Activated CD4-positive, alpha-beta memory T cell treated with anti-CD3 and anti-CD28 coated beads, Interleukin-2, amount 10 ng/mL, durations not matched to agents 7 days and 5 days (primary cell): ENCODE measurements around the gene IL1RN. TPM values are rescaled to one million over a fixed set of nuclear protein-coding genes. Genes with fewer than 3 reads are reported as not detected.

ENCODE experiments used
- CTCF ChIA-PET: fragments of 350-600 bp; sonication (Branson Sonifier 250); formaldehyde crosslinking; loops from one replicate; lab custom pipeline; 2021; ENCODE audit warnings: antibody characterized with exemption, inconsistent platforms; lab: Charles Lee
- POLR2A ChIA-PET: fragments of 350-600 bp; sonication (Branson Sonifier 250); formaldehyde crosslinking; loops from one replicate; lab custom pipeline; 2021; ENCODE audit warnings: antibody characterized with exemption; lab: Charles Lee
- DNase-seq: peaks from one replicate; pipeline ENCODE4 v3.0.0-alpha.2; 2020
- H3K27ac Mint-ChIP-seq: one replicate; pipeline ENCODE4 v1.8.0; 2021; ENCODE audit warnings: mild to moderate bottlenecking, mixed read lengths
- H3K27me3 Mint-ChIP-seq: one replicate; pipeline ENCODE4 v1.8.0; 2021; ENCODE audit warnings: mixed read lengths
- H3K36me3 Mint-ChIP-seq: one replicate; pipeline ENCODE4 v1.8.0; 2021; ENCODE audit warnings: low read depth, mixed read lengths
- H3K4me1 Mint-ChIP-seq: one replicate; pipeline ENCODE4 v1.8.0; 2021; ENCODE audit warnings: mixed read lengths
- H3K4me3 Mint-ChIP-seq: one replicate; pipeline ENCODE4 v1.8.0; 2021; ENCODE audit warnings: mild to moderate bottlenecking, mixed read lengths
- H3K9me3 Mint-ChIP-seq: one replicate; pipeline ENCODE4 v1.8.0; 2021; ENCODE audit warnings: mixed read lengths
- total RNA-seq, 2 experiments: library from RNA; stranded (reverse); gene quantifications; one replicate each; pipeline ENCODE4 v1.2.3, GENCODE V29; 2021

The IL1RN gene
- total RNA-seq, 2 experiments from 2014 or later, result 2.6 to 3.3 TPM

DNA sequence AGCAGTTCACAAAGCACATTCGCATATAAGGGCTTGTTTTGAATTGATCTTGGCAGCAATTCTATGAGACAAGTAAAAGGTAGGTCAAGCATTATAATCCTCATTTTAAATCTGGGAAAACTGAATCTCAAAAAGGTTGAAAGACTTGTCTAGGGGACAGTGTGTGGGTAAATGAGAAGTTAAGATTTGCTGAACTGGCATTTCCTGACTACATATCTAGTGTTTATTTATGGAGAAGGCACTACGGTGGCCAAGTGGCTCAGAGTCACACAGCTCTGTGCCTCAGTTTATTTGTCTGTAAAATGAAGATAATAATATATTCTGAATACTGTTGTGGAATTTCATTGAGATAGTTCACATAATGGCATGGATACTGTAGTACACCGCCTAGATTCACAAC, 16.3 kb upstream of the IL1RN start:
- peaks cover 2% of the 10 kb centered on the region for H3K9me3 Mint-ChIP-seq
- ChIA-PET POLR2A (no interaction called here), CTCF (interaction anchor here (1.1 kb wide), 2 partner anchors 26 to 27 kb away, joined by 3 read pairs; no protein-coding TSS in a partner anchor)
- no peak overlapping the region for H3K27ac Mint-ChIP-seq
- DNase-seq, result no peak
- no peak overlapping the region for H3K4me3 Mint-ChIP-seq
- peaks cover 4% of the 10 kb centered on the region for H3K27me3 Mint-ChIP-seq
- peaks cover 4% of the 10 kb centered on the region for H3K4me1 Mint-ChIP-seq
- no peaks in the 10 kb centered on the region for H3K36me3 Mint-ChIP-seq

GRCh38 chr2:113111823-113112287, 15.5 kb upstream of the IL1RN start:
- Mint-ChIP-seq H3K9me3 (peaks cover 2% of the 10 kb centered on the region), H3K27me3 (peaks cover 4% of the 10 kb centered on the region), H3K27ac (no peak overlapping the region), H3K4me1 (peaks cover 9% of the 10 kb centered on the region), H3K36me3 (no peaks in the 10 kb centered on the region), H3K4me3 (no peak overlapping the region)
- ChIA-PET CTCF (interaction anchor here (1.1 kb wide), 1 partner anchor 25 kb away, joined by 3 read pairs; no protein-coding TSS in a partner anchor), POLR2A (no interaction called here)
- no peak for DNase-seq

- no peaks in the 10 kb centered on the region for H3K36me3 Mint-ChIP-seq
- peaks cover 15% of the 10 kb centered on the region for H3K4me1 Mint-ChIP-seq
Observed at GRCh38 chr2:113112441-113112840, 15.0 kb upstream of the IL1RN start.

GRCh38 chr2:113112871-113113270, 14.5 kb upstream of the IL1RN start:
- Mint-ChIP-seq H3K4me1 (peaks cover 16% of the 10 kb centered on the region), H3K4me3 (no peak overlapping the region), H3K9me3 (no peaks in the 10 kb centered on the region), H3K27ac (no peak overlapping the region), H3K36me3 (no peaks in the 10 kb centered on the region), H3K27me3 (peaks cover 2% of the 10 kb centered on the region)
- CTCF ChIA-PET, result interaction anchor here (1.0 to 1.2 kb wide), 2 partner anchors 25 to 32 kb away, joined by 3 to 5 read pairs; no protein-coding TSS in a partner anchor
- DNase-seq, result no peak
- POLR2A ChIA-PET, result no interaction called here

More at GRCh38 chr2:113112441-113112840, 15.0 kb upstream of the IL1RN start:
- Mint-ChIP-seq H3K27ac (no peak overlapping the region), H3K27me3 (peaks cover 2% of the 10 kb centered on the region), H3K9me3 (no peaks in the 10 kb centered on the region), H3K4me3 (no peak overlapping the region)
- CTCF ChIA-PET, result interaction anchor here (1.0 kb wide), 1 partner anchor 32 kb away, joined by 5 read pairs; no protein-coding TSS in a partner anchor
- POLR2A ChIA-PET, result no interaction called here
- DNase-seq, result no peak

DNA sequence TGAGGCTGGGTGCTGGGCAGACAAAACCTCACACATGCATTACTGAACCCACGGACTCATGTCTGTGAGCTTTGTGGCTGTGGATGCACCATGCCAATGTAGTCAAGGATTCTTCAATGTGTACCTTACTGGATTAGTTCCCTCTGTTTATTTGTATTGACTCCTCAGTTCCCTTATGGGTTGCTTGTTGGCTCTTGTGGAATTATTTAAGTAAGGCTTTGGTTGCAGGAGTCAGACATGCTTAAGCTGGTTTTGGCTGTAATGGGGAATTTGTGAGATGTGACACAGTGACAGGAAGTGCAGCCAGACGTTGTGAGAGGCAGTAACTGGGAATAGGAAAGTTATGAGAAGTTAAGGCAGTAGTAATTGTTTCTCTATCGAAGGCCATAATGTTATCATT, 13.6 kb upstream of the IL1RN start:
- no peaks in the 10 kb centered on the region for H3K36me3 Mint-ChIP-seq
- no peak overlapping the region for H3K27ac Mint-ChIP-seq
- DNase-seq, result no peak
- H3K27me3 Mint-ChIP-seq, result no peaks in the 10 kb centered on the region
- H3K4me1 Mint-ChIP-seq, result peaks cover 16% of the 10 kb centered on the region
- H3K4me3 Mint-ChIP-seq, result no peak overlapping the region
- ChIA-PET POLR2A (interaction anchor here (1.6 kb wide), 1 partner anchor 9 kb away, joined by 5 read pairs; no protein-coding TSS in a partner anchor), CTCF (interaction anchor here (1.0 to 1.6 kb wide), 3 partner anchors 10 to 33 kb away, joined by 3 to 5 read pairs (median 4); no protein-coding TSS in a partner anchor)
- H3K9me3 Mint-ChIP-seq, result no peaks in the 10 kb centered on the region

DNA sequence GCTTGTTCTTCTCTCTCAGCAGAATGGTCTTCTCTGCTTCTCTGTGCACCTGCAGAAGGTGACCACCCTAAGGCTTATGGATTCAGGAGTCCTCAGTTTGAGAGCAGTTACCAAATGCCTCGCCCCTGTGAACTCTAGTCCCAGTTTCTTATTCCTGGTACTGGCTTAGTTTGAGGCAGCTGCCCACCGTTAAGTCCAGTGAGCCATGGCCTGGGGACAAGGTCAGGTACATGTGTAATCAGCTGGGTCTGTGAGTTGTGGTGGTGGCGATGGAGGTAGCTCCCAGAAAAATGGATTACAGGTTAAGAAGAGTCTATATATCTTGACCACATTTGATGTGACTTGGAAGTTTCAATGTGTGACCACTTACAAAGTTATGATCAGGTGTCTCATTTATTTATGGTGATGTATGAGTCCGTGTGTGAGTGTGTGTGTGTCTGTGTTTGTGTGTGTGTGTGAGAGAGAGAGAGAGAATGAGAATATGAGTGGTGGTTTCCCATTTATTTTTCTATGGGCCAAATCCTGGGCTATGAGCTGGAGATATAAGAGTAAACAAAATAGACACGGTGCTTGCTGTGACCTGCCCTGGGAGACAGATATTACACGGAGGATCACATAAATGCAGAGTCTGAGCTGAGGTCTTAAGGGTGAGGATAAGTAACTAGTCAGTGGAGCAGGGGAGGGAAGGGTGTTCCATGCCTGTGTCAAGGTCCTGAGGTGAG, 13.0 kb upstream of the IL1RN start:
- ChIA-PET CTCF (interaction anchor here (1.5 to 1.6 kb wide), 2 partner anchors 10 to 24 kb away, joined by 4 read pairs; no protein-coding TSS in a partner anchor), POLR2A (interaction anchor here (1.6 kb wide), 1 partner anchor 9 kb away, joined by 5 read pairs; no protein-coding TSS in a partner anchor)
- no peak for DNase-seq
- H3K4me3 Mint-ChIP-seq, result no peak overlapping the region
- H3K27ac Mint-ChIP-seq, result no peak overlapping the region
- H3K4me1 Mint-ChIP-seq, result peaks cover 16% of the 10 kb centered on the region
- H3K27me3 Mint-ChIP-seq, result no peaks in the 10 kb centered on the region
- no peaks in the 10 kb centered on the region for H3K36me3 Mint-ChIP-seq
- no peaks in the 10 kb centered on the region for H3K9me3 Mint-ChIP-seq

DNA sequence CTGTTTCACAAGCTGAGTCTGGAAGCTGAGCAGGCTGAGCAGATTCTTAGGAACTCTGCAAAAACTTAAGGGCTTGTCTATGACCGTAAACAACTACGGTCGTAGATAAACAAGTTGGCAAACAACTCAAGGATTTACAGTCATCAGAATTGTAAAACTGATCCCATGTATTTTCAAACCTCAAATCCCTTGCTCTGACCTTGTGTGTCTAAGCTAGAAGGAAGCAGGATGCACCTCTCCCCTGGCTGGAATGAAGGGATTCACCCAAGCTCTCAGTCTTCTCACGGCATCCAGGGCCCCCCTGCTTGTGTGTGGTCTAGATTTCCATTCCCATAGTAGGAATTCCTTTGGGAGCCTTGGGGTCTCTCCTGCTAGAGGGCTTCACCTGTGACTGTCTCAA, 12.4 kb upstream of the IL1RN start:
- Mint-ChIP-seq H3K4me1 (peaks cover 18% of the 10 kb centered on the region), H3K9me3 (no peaks in the 10 kb centered on the region), H3K4me3 (no peak overlapping the region), H3K27me3 (no peaks in the 10 kb centered on the region), H3K36me3 (no peaks in the 10 kb centered on the region), H3K27ac (no peak overlapping the region)
- no peak for DNase-seq
- CTCF ChIA-PET, result interaction anchor here (1.0 to 1.6 kb wide), 3 partner anchors 8 to 23 kb away, joined by 4 to 5 read pairs (median 4); no protein-coding TSS in a partner anchor
- POLR2A ChIA-PET, result interaction anchor here (1.6 kb wide), 1 partner anchor 10 kb away, joined by 5 read pairs; no protein-coding TSS in a partner anchor

- peak overlapping the region; percentile 64 for H3K27ac Mint-ChIP-seq
- POLR2A ChIA-PET, result no interaction called here
- peaks cover 23% of the 10 kb centered on the region for H3K4me1 Mint-ChIP-seq
- no peak for DNase-seq
- CTCF ChIA-PET, result interaction anchor here (1.1 kb wide), 1 partner anchor 22 kb away, joined by 4 read pairs; no protein-coding TSS in a partner anchor
- no peaks in the 10 kb centered on the region for H3K36me3 Mint-ChIP-seq
- no peaks in the 10 kb centered on the region for H3K27me3 Mint-ChIP-seq
- H3K9me3 Mint-ChIP-seq, result no peaks in the 10 kb centered on the region
- no peak overlapping the region for H3K4me3 Mint-ChIP-seq
Observed at GRCh38 chr2:113116100-113116958, 11.1 kb upstream of the IL1RN start.

DNA sequence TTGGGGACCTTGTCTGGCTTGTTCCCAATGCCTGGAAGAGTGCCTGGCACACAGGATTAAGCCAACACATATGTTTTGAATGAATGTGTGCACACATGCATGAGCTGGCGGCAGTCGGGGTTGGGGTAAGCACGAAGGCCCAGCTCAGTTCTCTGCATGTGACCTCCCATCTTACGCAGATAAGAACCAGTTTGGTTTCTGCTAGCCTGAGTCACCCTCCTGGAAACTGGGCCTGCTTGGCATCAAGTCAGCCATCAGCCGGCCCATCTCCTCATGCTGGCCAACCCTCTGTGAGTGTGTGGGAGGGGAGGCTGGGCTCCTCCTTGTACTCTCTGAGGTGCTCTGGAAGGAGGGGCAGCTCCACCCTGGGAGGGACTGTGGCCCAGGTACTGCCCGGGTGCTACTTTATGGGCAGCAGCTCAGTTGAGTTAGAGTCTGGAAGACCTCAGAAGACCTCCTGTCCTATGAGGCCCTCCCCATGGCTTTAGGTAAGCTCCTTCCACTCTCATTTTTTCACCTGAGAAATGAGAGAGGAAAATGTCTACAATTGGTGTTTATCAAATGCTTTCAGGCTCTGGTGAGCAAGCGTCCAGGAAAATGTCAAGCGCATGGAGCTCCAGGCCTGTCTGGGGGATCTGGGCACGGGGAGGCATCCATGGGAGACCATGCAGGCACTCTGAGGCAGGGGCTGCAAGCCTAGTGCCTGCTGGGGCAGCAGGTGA, 9.7 kb upstream of the IL1RN start:
- Mint-ChIP-seq H3K27ac (peak overlapping the region; percentile 33), H3K4me3 (no peak overlapping the region), H3K36me3 (no peaks in the 10 kb centered on the region), H3K9me3 (no peaks in the 10 kb centered on the region), H3K4me1 (peaks cover 24% of the 10 kb centered on the region), H3K27me3 (no peaks in the 10 kb centered on the region)
- DNase-seq, result peak; percentile 49
- ChIA-PET POLR2A (interaction anchor here (1.4 kb wide), 1 partner anchor 11 kb away, joined by 3 read pairs; no protein-coding TSS in a partner anchor), CTCF (interaction anchor here (0.6 to 1.4 kb wide), 3 partner anchors 33 to 144 kb away, joined by 3 read pairs; no protein-coding TSS in a partner anchor)

- POLR2A ChIA-PET, result interaction anchor here (1.4 kb wide), 1 partner anchor 12 kb away, joined by 3 read pairs; no protein-coding TSS in a partner anchor
- no peaks in the 10 kb centered on the region for H3K27me3 Mint-ChIP-seq
- H3K27ac Mint-ChIP-seq, result no peak overlapping the region
- DNase-seq, result no peak
- CTCF ChIA-PET, result interaction anchor here (0.9 to 1.7 kb wide), 4 partner anchors 15 to 38 kb away, joined by 3 to 4 read pairs (median 4); no protein-coding TSS in a partner anchor
- no peaks in the 10 kb centered on the region for H3K9me3 Mint-ChIP-seq
- no peaks in the 10 kb centered on the region for H3K36me3 Mint-ChIP-seq
- peaks cover 25% of the 10 kb centered on the region for H3K4me1 Mint-ChIP-seq
- no peak overlapping the region for H3K4me3 Mint-ChIP-seq
Observed at GRCh38 chr2:113118263-113118657, 9.1 kb upstream of the IL1RN start.

- peaks cover 3% of the 10 kb centered on the region for H3K36me3 Mint-ChIP-seq
- CTCF ChIA-PET, result interaction anchor here (0.8 to 1.7 kb wide), 3 partner anchors 14 to 80 kb away, joined by 3 to 4 read pairs (median 4); no protein-coding TSS in a partner anchor
Observed at GRCh38 chr2:113119111-113119510, 8.3 kb upstream of the IL1RN start.

More at GRCh38 chr2:113119111-113119510, 8.3 kb upstream of the IL1RN start:
- no peak overlapping the region for H3K27ac Mint-ChIP-seq
- POLR2A ChIA-PET, result interaction anchor here (0.6 to 1.1 kb wide), 2 partner anchors 34 to 56 kb away, joined by 3 read pairs; no protein-coding TSS in a partner anchor
- no peak overlapping the region for H3K4me3 Mint-ChIP-seq
- DNase-seq, result no peak
- H3K27me3 Mint-ChIP-seq, result no peaks in the 10 kb centered on the region
- H3K9me3 Mint-ChIP-seq, result no peaks in the 10 kb centered on the region
- H3K4me1 Mint-ChIP-seq, result peaks cover 33% of the 10 kb centered on the region
